ENCODE data around the gene NPHS1. TPM values are rescaled to one million over a fixed set of nuclear protein-coding genes. Genes with fewer than 3 reads are reported as not detected.

NPHS1 gene
- total and polyA plus RNA-seq, 9 donors: 0.01 to 1.0 (median 0.12) TPM; not detected in 6

- Histone ChIP-seq H3K36me3 (no peaks in the 10 kb centered on the region), H3K9me3 (no peaks in the 10 kb centered on the region), H3K27me3 (no peaks in the 10 kb centered on the region), H3K27ac (no peak overlapping the region), H3K4me1 (ENCODE audit: insufficient read depth) (no peaks in the 10 kb centered on the region), H3K4me3 (no peak overlapping the region)
- no peak for DNase-seq
- intact Hi-C loops (cut with DNase I): loop anchor here in 1 of 4 donors (5.0 kb wide), 1 partner anchor 157 kb away; no protein-coding TSS in a partner anchor
- 46 to 64% (median 51%) methylated on average over 7 of the region's 7 CpGs for WGBS, 3 donors
- TF ChIP-seq EP300 (IDR thresholded peaks at IDR 0.05): no peak
- TF ChIP-seq POLR2A (IDR thresholded peaks at IDR 0.05): no peak
- TF ChIP-seq CTCF (IDR thresholded peaks at IDR 0.05): no peak
These were observed 18.3 kb downstream of the NPHS1 start for GRCh38 chr19:35833972-35834371.

DNA sequence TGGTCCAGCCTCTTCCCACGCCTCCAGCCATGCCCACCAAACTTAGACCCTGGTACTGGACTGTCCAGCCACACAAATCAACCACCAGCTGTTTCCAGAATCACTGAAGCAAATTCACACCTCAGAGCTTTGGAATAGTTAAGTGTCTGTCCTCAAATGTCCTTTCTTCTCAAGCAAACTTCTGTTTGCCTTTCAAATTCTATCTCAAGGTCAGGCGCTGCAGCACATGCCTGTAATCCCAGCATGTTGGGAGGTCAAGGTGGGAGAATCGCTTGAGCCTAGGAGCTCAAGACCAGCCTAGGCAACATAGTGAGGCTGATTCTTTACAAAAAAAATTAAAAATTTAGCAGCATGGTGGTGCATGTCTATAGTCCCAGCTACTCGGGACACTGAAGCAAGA, 20.2 kb downstream of the NPHS1 start:
- H3K27me3 ChIP-seq: no peaks in the 10 kb centered on the region
- no peak for DNase-seq
- no peaks in the 10 kb centered on the region for H3K36me3 ChIP-seq
- 43 to 60% (median 49%) methylated on average over 4 of the region's 4 CpGs for WGBS, 3 donors
- intact Hi-C loops (cut with DNase I): loop anchor here in 1 of 4 donors (5.0 kb wide), 1 partner anchor 155 kb away; no protein-coding TSS in a partner anchor
- H3K27ac ChIP-seq: no peak overlapping the region
- TF ChIP-seq POLR2A (IDR thresholded peaks at IDR 0.05): no peak
- H3K4me3 ChIP-seq: no peak overlapping the region
- H3K4me1 ChIP-seq (ENCODE audit: insufficient read depth): no peaks in the 10 kb centered on the region
- H3K9me3 ChIP-seq: no peaks in the 10 kb centered on the region

GRCh38 chr19:35830986-35831385, 21.3 kb downstream of the NPHS1 start:
- no peaks in the 10 kb centered on the region for H3K27me3 ChIP-seq
- intact Hi-C loops (cut with DNase I): loop anchor here in 1 of 4 donors (5.0 kb wide), 1 partner anchor 154 kb away; no protein-coding TSS in a partner anchor
- TF ChIP-seq EP300 (IDR thresholded peaks at IDR 0.05): no peak
- TF ChIP-seq CTCF (IDR thresholded peaks at IDR 0.05): no peak
- no peak for TF ChIP-seq POLR2A (IDR thresholded peaks at IDR 0.05)
- H3K27ac ChIP-seq: no peak overlapping the region
- no peak overlapping the region for H3K4me3 ChIP-seq
- no peaks in the 10 kb centered on the region for H3K36me3 ChIP-seq
- 62 to 70% (median 67%) methylated on average over 17 to 18 of the region's 18 CpGs for WGBS, 3 donors
- DNase-seq: no peak
- no peaks in the 10 kb centered on the region for H3K9me3 ChIP-seq
- H3K4me1 ChIP-seq (ENCODE audit: insufficient read depth): no peaks in the 10 kb centered on the region

- no peaks in the 10 kb centered on the region for H3K27me3 ChIP-seq
- TF ChIP-seq EP300 (IDR thresholded peaks at IDR 0.05) (no peak), CTCF (IDR thresholded peaks at IDR 0.05) (no peak), POLR2A (IDR thresholded peaks at IDR 0.05) (no peak)
- no peak overlapping the region for H3K27ac ChIP-seq
- intact Hi-C loops (cut with DNase I): loop anchor here in 1 of 4 donors (10.0 kb wide), 1 partner anchor 134 kb away; no protein-coding TSS in a partner anchor
- DNase-seq: peak; percentile 43 to 83 (median 70)
- H3K4me3 ChIP-seq: no peak overlapping the region
- H3K9me3 ChIP-seq: no peaks in the 10 kb centered on the region
- 2 to 4% (median 3%) methylated on average over 12 of the region's 12 CpGs for WGBS, 3 donors
- no peaks in the 10 kb centered on the region for H3K4me1 ChIP-seq (ENCODE audit: insufficient read depth)
- H3K36me3 ChIP-seq: no peaks in the 10 kb centered on the region
These were observed 23.5 kb downstream of the NPHS1 start for GRCh38 chr19:35828692-35829301.

DNA sequence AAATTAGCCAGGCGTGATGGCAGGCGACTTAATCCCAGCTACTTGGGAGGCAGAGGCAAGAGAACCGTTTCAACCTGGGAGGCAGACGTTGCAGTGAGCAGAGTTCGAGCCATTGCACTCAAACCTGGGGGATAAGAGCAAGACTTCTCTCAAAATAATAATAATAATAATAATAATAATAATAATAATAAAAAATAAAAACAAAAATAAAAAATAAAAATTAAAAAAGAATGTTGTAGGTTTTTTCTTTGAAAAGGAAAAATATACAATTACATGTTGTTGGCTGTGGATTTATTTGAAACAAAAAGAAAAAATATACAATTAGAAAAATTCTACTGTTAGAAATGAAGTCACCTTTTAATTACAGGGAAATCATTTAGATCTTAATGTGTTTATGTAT, 28.2 kb downstream of the NPHS1 start:
- H3K27ac ChIP-seq: no peak overlapping the region
- WGBS, 3 donors: 74 to 80% (median 76%) methylated on average over 5 of the region's 5 CpGs

More for the DNA sequence above, 28.2 kb downstream of the NPHS1 start:
- no peak for DNase-seq
- Histone ChIP-seq H3K4me3 (no peak overlapping the region), H3K4me1 (ENCODE audit: insufficient read depth) (no peaks in the 10 kb centered on the region), H3K27me3 (no peaks in the 10 kb centered on the region), H3K36me3 (no peaks in the 10 kb centered on the region), H3K9me3 (no peaks in the 10 kb centered on the region)
- intact Hi-C loops (cut with DNase I): loop anchor here in 1 of 4 donors (10.0 kb wide), 1 partner anchor 129 kb away; no protein-coding TSS in a partner anchor
- no peak for TF ChIP-seq POLR2A (IDR thresholded peaks at IDR 0.05)
- no peak for TF ChIP-seq EP300 (IDR thresholded peaks at IDR 0.05)
